ENCODE data around the gene ERMARD.

Gene ERMARD

DNA sequence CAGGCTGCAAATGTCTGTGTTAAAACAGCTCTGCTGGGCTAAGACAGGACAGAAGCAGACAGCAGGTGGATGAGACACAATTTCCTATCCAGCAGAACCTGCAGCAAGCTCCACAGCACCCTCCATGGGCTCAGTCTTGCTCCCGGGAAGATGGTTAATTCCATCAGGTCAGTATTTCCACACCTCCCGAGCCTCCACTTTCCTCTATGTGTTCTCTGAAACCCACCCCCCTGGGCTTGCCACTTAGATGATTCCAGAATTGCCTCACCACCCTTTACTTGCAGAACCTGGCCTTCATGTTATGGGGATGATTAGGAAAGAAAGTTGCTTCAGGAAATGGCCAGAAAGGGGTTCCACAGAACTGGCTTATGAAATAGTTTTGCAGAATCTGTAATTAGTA lies 43.8 kb downstream of the ERMARD start:
- TF ChIP-seq GATA3 (IDR thresholded peaks at IDR 0.05; ENCODE audit: low read depth, low read length), result no peak
- no peak for TF ChIP-seq GATA2 (IDR thresholded peaks at IDR 0.05; ENCODE audit: low read depth, low read length)

DNA sequence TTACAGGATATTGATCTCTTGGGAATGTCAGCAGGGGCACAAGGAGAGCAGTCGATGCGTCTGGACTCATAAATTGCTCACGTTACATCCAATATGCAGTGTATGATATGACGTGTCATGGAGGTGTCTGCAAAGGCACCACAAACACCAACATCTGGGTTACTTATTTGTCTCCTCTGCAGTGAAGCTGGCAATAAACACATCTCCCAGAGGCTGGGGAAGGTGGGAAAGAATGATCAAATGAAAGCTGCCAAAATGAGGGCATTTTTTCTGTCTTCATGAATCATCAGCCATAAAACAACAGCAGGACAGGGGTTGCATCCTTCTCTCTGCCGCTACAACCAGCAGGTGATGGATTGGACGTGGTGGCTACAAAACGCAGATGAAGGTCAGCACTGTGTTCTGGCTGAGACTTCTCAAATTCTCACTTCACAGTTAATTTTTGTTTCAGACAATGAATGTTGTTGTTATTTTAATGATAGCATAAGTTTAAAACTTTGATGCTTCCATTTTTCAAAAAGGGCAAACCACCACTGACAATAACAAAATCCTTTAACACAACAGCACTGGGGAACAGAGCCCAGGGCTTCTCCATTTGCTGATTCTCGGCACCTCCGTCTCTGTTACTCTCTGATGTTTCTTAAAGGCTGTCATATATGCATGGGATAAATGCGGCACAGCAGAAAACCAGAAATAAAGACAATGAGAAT lies 47.5 kb downstream of the ERMARD start:
- no peak for TF ChIP-seq GATA3 (IDR thresholded peaks at IDR 0.05; ENCODE audit: low read depth, low read length)

DNA sequence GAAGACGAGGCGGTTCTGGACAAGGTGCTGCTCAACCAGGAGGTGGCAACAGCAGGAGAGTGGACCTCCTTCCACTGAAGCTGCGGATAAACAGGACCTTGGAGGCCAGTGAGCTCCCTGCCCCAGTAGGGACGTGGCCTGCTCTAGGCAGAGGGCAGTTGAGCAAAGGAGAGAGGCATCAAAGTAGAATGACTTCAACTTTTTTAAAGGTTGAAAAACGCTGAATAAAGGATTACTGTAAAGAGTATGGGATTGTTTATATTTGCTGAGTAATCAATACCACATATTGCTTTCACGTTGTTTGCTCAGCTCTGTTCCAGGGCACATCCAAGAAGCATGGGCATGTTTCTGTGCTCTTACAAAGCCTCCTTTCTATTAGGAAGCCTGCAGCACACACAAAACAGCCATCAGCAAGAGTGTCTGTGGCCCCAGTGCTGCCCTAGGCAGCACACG lies 48.1 kb downstream of the ERMARD start:
- TF ChIP-seq GATA2 (IDR thresholded peaks at IDR 0.05; ENCODE audit: low read depth, low read length), result no peak
- no peak for TF ChIP-seq GATA3 (IDR thresholded peaks at IDR 0.05; ENCODE audit: low read depth, low read length)

DNA sequence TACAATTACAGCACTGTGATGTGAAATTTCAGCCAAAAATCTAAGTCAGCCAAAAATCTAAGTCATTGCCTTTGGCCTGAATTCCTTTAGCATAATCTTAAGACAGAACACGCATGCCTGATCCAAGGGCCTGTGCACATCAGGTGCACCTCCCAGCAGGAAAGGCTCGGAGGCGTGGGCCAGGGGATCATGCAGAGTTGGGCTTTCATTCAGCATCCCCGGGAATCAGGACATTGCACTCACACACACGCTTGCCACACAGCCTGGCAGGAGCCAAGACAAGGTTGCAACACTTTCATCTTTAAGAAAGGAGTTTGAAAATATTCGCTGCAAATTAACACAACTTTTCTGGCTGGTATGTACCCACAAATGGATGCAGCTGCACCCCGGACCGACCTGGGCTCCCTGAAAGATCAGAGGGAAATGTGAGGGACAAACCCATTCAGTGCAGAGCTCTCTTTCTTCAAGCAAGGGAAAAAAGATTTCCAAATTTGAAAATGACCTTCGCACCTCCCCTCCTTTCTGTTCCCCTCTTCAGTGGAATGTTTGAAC lies 48.8 kb downstream of the ERMARD start:
- no peak for TF ChIP-seq GATA3 (IDR thresholded peaks at IDR 0.05; ENCODE audit: low read depth, low read length)
- no peak for TF ChIP-seq GATA2 (IDR thresholded peaks at IDR 0.05; ENCODE audit: low read depth, low read length)

DNA sequence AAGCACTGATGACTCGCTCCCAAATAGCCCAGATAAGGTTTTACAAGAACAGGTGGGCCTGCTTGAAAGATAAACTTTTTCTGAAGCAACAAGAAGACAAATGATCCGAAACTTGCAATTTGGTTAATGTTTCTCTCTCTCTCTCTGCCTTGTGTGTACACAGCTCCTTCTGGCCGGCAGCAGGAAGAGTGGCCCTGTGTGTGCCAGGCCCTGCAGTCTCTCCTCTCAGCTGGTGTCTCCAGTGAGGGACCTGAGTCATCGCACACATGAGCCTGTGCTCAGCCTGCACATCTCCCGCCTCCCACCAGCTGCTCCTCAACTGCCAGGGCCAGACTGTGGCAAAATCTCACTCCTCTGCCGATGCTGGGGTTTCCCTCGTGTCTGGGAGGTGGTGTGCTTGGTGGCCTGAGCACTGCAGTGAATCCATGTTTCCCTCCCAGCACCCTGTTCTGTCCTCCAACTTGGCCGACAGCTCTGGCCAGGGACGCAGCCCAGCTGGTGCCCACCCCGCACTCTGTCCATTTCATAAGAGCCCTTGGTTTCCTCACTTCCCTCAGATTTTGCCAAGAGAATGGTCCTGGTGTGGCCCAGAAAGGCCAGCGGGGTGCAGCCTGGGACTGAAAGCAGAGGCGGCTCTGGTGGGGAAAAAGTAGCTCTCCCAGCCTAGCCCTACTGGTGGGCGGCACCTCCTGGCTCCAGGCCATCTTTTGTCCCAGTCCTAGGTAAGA lies 49.4 kb downstream of the ERMARD start:
- no peak for TF ChIP-seq GATA3 (IDR thresholded peaks at IDR 0.05; ENCODE audit: low read depth, low read length)
- TF ChIP-seq GATA2 (IDR thresholded peaks at IDR 0.05; ENCODE audit: low read depth, low read length), result no peak

DNA sequence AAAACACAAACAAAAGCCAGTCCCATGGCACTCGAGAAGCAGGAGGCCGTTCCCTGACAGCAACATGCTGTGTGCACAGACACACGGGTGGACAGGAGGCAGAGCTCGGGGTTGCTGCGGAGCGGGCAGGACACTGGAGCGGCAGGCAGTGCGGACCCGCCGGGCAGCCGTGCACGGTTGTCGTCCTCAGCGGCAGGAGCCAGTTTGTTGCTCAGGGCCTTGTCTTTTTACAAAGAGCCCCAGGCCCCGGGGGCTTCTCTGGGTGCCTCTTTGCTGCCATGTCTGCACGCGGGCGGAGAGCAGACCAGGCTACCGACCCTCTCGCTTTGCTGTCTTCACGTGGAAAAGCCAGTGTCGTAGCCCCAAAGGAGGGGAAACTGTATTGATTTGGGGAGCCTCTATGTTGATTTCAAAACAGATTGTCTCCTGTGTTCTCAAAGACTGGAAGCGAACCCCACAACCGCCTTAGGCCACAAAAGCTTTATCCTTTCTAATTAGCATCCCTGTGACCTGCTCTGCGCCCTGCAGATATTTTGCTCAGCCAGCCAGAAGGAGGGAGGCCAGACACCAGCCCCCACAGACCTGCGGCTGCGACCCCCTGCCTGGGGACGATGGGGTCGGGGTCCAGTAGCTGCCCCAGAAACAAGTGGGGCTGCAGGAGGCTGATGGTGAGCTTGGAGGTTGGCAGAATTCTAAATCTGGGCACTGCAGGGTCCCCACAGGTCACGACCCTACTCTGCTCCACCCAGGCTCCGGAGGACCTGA lies 50.2 kb downstream of the ERMARD start:
- TF ChIP-seq GATA3 (IDR thresholded peaks at IDR 0.05; ENCODE audit: low read depth, low read length) (no peak), GATA2 (IDR thresholded peaks at IDR 0.05; ENCODE audit: low read depth, low read length) (no peak)

DNA sequence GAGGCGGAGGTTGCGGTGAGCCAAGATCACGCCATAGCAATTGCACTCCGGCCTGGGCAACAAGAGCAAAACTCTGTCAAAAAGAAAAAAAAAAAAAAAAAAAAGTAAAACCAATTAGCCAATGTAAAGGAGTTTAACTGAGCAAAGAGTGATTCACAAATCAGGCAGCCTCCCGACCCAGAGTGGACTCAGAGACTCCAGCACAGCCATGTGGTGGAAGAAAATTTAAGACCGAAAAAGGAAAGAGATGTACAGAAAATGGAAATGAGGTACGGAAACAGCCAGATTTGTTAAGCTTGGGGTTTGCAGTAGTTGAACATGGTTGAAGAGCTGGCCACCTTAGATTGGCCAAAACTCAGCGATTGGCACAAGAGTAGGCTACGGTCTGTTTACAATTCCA lies 51.4 kb downstream of the ERMARD start:
- TF ChIP-seq GATA2 (IDR thresholded peaks at IDR 0.05; ENCODE audit: low read depth, low read length), result no peak
- no peak for TF ChIP-seq GATA3 (IDR thresholded peaks at IDR 0.05; ENCODE audit: low read depth, low read length)

DNA sequence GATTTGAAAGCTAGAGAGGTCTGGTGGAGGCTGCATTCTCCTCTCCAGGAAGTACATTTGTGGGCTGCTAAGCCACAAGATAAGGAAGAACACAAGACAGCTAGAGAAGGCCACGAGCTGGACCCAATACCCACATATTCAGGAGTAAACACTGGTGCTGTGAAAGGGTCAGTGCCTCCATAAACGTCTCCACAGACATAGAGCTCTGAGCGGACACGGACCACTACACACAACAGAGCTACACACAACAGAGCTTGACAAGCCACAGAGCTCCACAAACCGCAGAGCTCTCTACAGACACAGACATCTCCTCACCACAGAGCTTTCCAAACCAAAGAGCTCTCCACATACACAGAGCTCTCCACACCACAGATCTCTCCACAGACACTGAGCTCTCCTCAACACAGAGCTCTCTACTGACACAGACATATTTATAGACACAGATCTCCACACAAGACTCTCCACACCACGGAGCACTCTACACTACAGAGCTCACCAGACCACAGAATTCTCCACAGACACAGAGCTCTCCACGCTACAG lies 51.9 kb downstream of the ERMARD start:
- no peak for TF ChIP-seq GATA2 (IDR thresholded peaks at IDR 0.05; ENCODE audit: low read depth, low read length)
- no peak for TF ChIP-seq GATA3 (IDR thresholded peaks at IDR 0.05; ENCODE audit: low read depth, low read length)

DNA sequence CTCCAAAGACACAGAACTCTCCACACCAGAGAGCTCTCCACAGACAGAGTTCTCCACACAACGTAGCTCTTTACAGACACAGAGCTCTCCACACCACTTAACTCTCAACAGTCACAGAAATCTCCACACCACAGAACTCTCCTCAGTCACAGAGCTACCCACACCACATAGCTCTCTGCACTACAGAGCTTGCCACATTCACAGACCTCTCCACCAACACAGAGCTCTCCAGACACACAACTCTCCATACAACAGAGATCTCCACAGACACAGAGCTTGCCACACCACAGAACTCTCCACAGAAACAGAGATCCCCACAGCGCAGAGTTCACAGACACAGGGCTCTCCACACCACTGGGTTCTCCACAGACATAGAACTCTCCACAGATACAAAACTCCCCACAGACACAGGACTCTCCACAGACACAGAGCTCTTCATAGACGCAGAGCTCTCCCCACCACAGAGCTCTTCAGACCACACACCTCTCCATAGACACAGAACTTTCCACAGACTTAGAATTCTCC lies 52.5 kb downstream of the ERMARD start:
- TF ChIP-seq GATA2 (IDR thresholded peaks at IDR 0.05; ENCODE audit: low read depth, low read length), result no peak
- no peak for TF ChIP-seq GATA3 (IDR thresholded peaks at IDR 0.05; ENCODE audit: low read depth, low read length)

DNA sequence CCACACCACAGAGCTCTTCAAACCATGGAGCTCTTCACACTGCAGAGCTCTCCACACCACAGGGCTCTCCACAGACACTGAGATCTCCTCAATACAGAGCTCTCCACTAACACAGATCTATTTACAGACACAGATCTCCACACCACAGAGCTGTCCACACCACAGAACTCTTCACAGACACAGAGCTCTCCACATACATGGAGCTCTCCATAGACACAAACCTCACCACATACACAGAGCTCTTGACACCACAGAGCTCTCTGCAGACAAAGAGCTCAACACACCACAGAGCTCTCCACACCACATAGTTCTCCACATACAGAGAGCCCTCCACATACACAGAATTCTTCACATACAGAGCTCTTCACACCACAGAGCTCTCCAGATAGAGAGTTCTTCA lies 53.0 kb downstream of the ERMARD start:
- TF ChIP-seq GATA3 (IDR thresholded peaks at IDR 0.05; ENCODE audit: low read depth, low read length), result no peak
- TF ChIP-seq GATA2 (IDR thresholded peaks at IDR 0.05; ENCODE audit: low read depth, low read length), result no peak

DNA sequence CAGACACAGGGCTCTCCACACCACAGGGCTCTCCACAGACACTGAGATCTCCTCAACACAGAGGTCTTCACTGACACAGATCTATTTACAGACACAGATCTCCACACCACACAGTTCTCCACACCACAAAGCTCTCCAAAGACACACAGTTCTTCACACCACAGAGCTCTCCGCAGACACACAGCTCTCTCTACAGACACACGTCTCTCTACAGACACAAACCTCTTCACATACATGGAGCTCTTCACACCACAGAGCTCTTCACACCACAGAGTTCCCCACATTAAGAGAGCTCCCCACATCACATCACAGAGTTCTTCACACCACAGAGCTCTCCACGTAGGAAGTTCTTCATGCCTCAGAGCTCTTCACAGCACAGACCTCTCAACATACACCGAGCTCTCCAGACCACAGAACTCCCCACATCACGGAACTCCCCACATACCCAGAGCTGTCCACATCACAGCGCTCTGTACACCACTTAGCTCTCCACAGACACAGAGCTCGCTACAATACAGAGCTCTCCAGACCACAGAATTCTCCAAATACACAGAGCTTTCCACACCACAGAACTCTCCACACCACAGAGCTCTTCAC lies 53.9 kb downstream of the ERMARD start:
- TF ChIP-seq GATA3 (IDR thresholded peaks at IDR 0.05; ENCODE audit: low read depth, low read length) (no peak), GATA2 (IDR thresholded peaks at IDR 0.05; ENCODE audit: low read depth, low read length) (no peak)

DNA sequence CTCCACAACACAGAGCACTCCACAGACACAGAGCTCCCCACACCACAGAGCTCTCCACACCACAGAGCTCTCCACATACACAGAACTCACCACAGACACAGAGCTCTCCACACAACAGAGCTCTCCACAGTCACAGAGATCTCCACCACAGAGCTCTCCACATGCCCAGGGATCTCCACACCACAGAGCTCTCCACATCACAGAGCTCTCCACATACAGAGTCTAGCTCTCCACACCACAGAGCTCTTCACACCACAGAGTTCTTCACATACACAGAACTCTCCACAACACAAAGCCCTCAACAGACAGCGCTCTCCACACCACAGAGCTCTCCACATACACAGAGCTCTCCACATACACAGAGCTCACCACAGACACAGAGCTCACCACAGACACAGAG lies 55.3 kb downstream of the ERMARD start:
- no peak for TF ChIP-seq GATA2 (IDR thresholded peaks at IDR 0.05; ENCODE audit: low read depth, low read length)
- no peak for TF ChIP-seq GATA3 (IDR thresholded peaks at IDR 0.05; ENCODE audit: low read depth, low read length)

DNA sequence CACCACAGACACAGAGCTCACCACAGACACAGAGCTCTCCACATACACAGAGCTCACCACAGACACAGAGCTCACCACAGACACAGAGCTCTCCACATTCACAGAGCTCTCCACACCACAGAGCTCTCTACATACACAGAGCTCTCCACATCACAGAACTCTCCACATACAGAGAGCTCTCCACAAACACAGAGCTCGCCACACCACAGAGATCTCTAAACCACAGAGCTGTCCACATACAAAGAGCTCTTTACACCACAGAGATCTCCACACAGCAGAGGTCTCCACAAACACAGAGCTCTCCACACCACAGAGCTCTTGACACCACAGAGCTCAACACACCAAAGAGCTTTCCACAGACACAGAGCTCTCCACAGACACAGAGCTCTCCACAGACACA lies 55.8 kb downstream of the ERMARD start:
- no peak for TF ChIP-seq GATA2 (IDR thresholded peaks at IDR 0.05; ENCODE audit: low read depth, low read length)
- no peak for TF ChIP-seq GATA3 (IDR thresholded peaks at IDR 0.05; ENCODE audit: low read depth, low read length)
